Ectodermal cell (in vitro differentiated cells): ENCODE data around the gene MBNL1.

Experiments
- H3K27ac ChIP-seq: 2 replicates; pipeline ENCODE4 v1.7.0; 2013; ENCODE audit warnings: mild to moderate bottlenecking, low read depth, low read length; ENCODE audit not compliant: insufficient read depth, poor library complexity, severe bottlenecking
- H3K27me3 ChIP-seq: 2 replicates; pipeline ENCODE4 v1.7.0; 2013; ENCODE audit warnings: mild to moderate bottlenecking, low read length; ENCODE audit not compliant: insufficient read depth, control insufficient read depth, poor library complexity, severe bottlenecking
- H3K36me3 ChIP-seq: one replicate; pipeline ENCODE4 v1.7.0; 2013; ENCODE audit warnings: low read length; ENCODE audit not compliant: control insufficient read depth, insufficient read depth
- H3K4me1 ChIP-seq: one replicate; pipeline ENCODE4 v1.7.0; 2013; ENCODE audit warnings: low read length; ENCODE audit not compliant: control insufficient read depth, insufficient read depth
- H3K4me3 ChIP-seq: 2 replicates; pipeline ENCODE4 v1.7.0; 2013; ENCODE audit warnings: low read depth, low read length, control low read depth; ENCODE audit not compliant: insufficient read depth
- H3K9me3 ChIP-seq: 2 replicates; pipeline ENCODE4 v1.7.0; 2013; ENCODE audit warnings: mild to moderate bottlenecking, low read length, moderate library complexity; ENCODE audit not compliant: control insufficient read depth
- WGBS, 2 experiments: methylation state at CpG; one replicate each; pipeline ENCODE4 v1.1.7; 2013; ENCODE audit warnings: missing lambda C conversion rate in 2 of 2; 5-methylcytosine and 5-hydroxymethylcytosine counted together

Gene MBNL1

GRCh38 chr3:152353578-152353977, 84.8 kb downstream of the MBNL1 start:
- Histone ChIP-seq H3K27ac (no peak overlapping the region), H3K27me3 (no peaks in the 10 kb centered on the region), H3K4me3 (no peak overlapping the region), H3K4me1 (no peaks in the 10 kb centered on the region), H3K36me3 (no peaks in the 10 kb centered on the region), H3K9me3 (no peaks in the 10 kb centered on the region)

GRCh38 chr3:152355744-152356665, 87.3 kb downstream of the MBNL1 start:
- Histone ChIP-seq H3K36me3 (no peaks in the 10 kb centered on the region), H3K4me1 (no peaks in the 10 kb centered on the region), H3K9me3 (no peaks in the 10 kb centered on the region), H3K27me3 (no peaks in the 10 kb centered on the region), H3K27ac (no peak overlapping the region), H3K4me3 (no peak overlapping the region)
- WGBS, 2 experiments, result 94 to 96% methylated on average over 9 to 10 of the region's 10 CpGs

- Histone ChIP-seq H3K9me3 (no peaks in the 10 kb centered on the region), H3K27me3 (no peaks in the 10 kb centered on the region), H3K4me1 (no peaks in the 10 kb centered on the region), H3K36me3 (no peaks in the 10 kb centered on the region), H3K27ac (no peak overlapping the region), H3K4me3 (no peak overlapping the region)
- WGBS, 2 experiments, result 91 to 96% methylated on average over 2 of the region's 2 CpGs
These were observed 88.1 kb downstream of the MBNL1 start for GRCh38 chr3:152356870-152357276.

- Histone ChIP-seq H3K4me3 (no peak overlapping the region), H3K9me3 (no peaks in the 10 kb centered on the region), H3K27me3 (no peaks in the 10 kb centered on the region), H3K36me3 (no peaks in the 10 kb centered on the region), H3K4me1 (no peaks in the 10 kb centered on the region), H3K27ac (no peak overlapping the region)
These were observed 88.9 kb downstream of the MBNL1 start for GRCh38 chr3:152357587-152357986.

GRCh38 chr3:152359385-152360248, 90.9 kb downstream of the MBNL1 start:
- Histone ChIP-seq H3K36me3 (no peaks in the 10 kb centered on the region), H3K27ac (no peak overlapping the region), H3K9me3 (no peaks in the 10 kb centered on the region), H3K4me1 (no peaks in the 10 kb centered on the region), H3K4me3 (no peak overlapping the region), H3K27me3 (no peaks in the 10 kb centered on the region)
- WGBS, 2 experiments, result 79 to 90% methylated on average over 1 to 2 of the region's 2 CpGs

GRCh38 chr3:152360302-152360701, 91.6 kb downstream of the MBNL1 start:
- Histone ChIP-seq H3K36me3 (no peaks in the 10 kb centered on the region), H3K27ac (no peak overlapping the region), H3K27me3 (no peaks in the 10 kb centered on the region), H3K4me3 (no peak overlapping the region), H3K4me1 (no peaks in the 10 kb centered on the region), H3K9me3 (no peaks in the 10 kb centered on the region)
- WGBS, 2 experiments, result no CpG with 5 or more reads among the region's 2 CpGs

GRCh38 chr3:152360966-152361365, 92.2 kb downstream of the MBNL1 start:
- Histone ChIP-seq H3K27me3 (no peaks in the 10 kb centered on the region), H3K4me3 (no peak overlapping the region), H3K27ac (no peak overlapping the region), H3K36me3 (no peaks in the 10 kb centered on the region), H3K9me3 (no peaks in the 10 kb centered on the region), H3K4me1 (no peaks in the 10 kb centered on the region)
- WGBS, 2 experiments, result 94% methylated on average over 1 of the region's 1 CpG; no CpG with 5 or more reads in 1 of the 2 experiments

- WGBS, 2 experiments, result 70 to 73% methylated on average over 4 to 5 of the region's 5 CpGs
- Histone ChIP-seq H3K4me1 (no peaks in the 10 kb centered on the region), H3K27me3 (no peaks in the 10 kb centered on the region), H3K36me3 (no peaks in the 10 kb centered on the region), H3K27ac (no peak overlapping the region), H3K4me3 (no peak overlapping the region), H3K9me3 (no peaks in the 10 kb centered on the region)
These were observed 93.4 kb downstream of the MBNL1 start for GRCh38 chr3:152362086-152362485.

GRCh38 chr3:152364237-152364636, 95.5 kb downstream of the MBNL1 start:
- Histone ChIP-seq H3K9me3 (no peaks in the 10 kb centered on the region), H3K36me3 (no peaks in the 10 kb centered on the region), H3K4me3 (no peak overlapping the region), H3K4me1 (no peaks in the 10 kb centered on the region), H3K27me3 (no peaks in the 10 kb centered on the region), H3K27ac (no peak overlapping the region)

GRCh38 chr3:152365126-152365525, 96.4 kb downstream of the MBNL1 start:
- Histone ChIP-seq H3K36me3 (no peaks in the 10 kb centered on the region), H3K4me1 (no peaks in the 10 kb centered on the region), H3K27me3 (no peaks in the 10 kb centered on the region), H3K9me3 (no peaks in the 10 kb centered on the region), H3K4me3 (no peak overlapping the region), H3K27ac (no peak overlapping the region)
- 87 to 100% methylated on average over 1 of the region's 2 CpGs for WGBS, 2 experiments
